ENCODE measurements around the gene LTA. TPM values are rescaled to one million over a fixed set of nuclear protein-coding genes. Genes with fewer than 3 reads are reported as not detected.

The LTA gene
- total RNA-seq, 1 experiment from 2014 or later: not detected

DNA sequence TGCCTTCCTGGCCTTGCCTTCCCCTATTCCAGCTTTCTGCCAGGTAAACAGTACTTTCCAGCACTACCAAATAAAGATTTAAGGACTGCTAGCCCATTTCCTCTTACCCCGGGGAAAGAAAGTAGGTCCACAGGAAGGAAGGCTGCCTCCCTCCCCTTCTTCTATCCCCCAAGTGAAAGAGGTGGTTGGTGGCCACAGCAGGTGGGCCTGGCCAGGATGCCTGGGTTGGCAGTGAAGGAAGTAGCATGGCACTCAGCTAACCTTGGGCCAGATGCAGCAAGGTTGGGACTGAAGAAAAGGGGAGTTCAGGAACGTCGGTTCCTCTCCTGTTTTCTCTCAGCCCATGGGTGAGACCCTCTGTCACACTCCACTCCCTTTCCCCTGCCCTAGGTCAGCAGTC is 15.8 kb upstream of the LTA start:
- H4K5ac ChIP-seq (ENCODE audit: insufficient read length, low read depth, low read length): no peak overlapping the region
- no peak overlapping the region for H2BK15ac ChIP-seq (ENCODE audit: low read depth, low read length)
- DNase-seq: no peak
- H2BK20ac ChIP-seq (ENCODE audit: low read depth, low read length, poor library complexity, severe bottlenecking): no peak overlapping the region
- H3K14ac ChIP-seq (ENCODE audit: insufficient read depth, low read length): no peak overlapping the region
- H3K9me3 ChIP-seq (ENCODE audit: control insufficient read depth, low read depth, low read length): no peaks in the 10 kb centered on the region
- H3K23me2 ChIP-seq (ENCODE audit: insufficient read length, low read depth, low read length, poor library complexity, severe bottlenecking): no peaks in the 10 kb centered on the region
- Mint-ChIP-seq H3K27ac (no peak overlapping the region), H3K36me3 (ENCODE audit: insufficient read depth in 1 of 3, low read depth in 3 of 3) (peaks cover 16 to 44% (median 31%) of the 10 kb centered on the region in 3 experiments; a peak in 6 of 7 replicates), H3K9me3 (no peaks in the 10 kb centered on the region), H3K4me1 (peaks cover 4 to 18% of the 10 kb centered on the region in 2 experiments; a peak in 3 of 4 replicates), H3K27me3 (ENCODE audit: low read depth) (no peaks in the 10 kb centered on the region), H3K4me3 (no peak overlapping the region)
- no peak overlapping the region for H3K56ac ChIP-seq (ENCODE audit: insufficient read length, low read depth, low read length)
- H3K79me1 ChIP-seq (ENCODE audit: insufficient read depth, low read depth, low read length, poor library complexity, severe bottlenecking): no peaks in the 10 kb centered on the region
- H2BK5ac ChIP-seq (ENCODE audit: insufficient read length, low read length): no peak overlapping the region
- no peak overlapping the region for H3K18ac ChIP-seq (ENCODE audit: insufficient read length, low read depth, low read length)
- H3K4me1 ChIP-seq (ENCODE audit: insufficient read depth, low read length): peaks cover 4% of the 10 kb centered on the region; the same call in 1 of the 2 replicates
- no peak overlapping the region for H3T11ph ChIP-seq (ENCODE audit: low read length)
- no CpG with 5 or more reads among the region's 3 CpGs for WGBS (ENCODE audit: extremely low coverage, insufficient read length, low lambda C conversion rate)
- TF ChIP-seq, protein P1, sequence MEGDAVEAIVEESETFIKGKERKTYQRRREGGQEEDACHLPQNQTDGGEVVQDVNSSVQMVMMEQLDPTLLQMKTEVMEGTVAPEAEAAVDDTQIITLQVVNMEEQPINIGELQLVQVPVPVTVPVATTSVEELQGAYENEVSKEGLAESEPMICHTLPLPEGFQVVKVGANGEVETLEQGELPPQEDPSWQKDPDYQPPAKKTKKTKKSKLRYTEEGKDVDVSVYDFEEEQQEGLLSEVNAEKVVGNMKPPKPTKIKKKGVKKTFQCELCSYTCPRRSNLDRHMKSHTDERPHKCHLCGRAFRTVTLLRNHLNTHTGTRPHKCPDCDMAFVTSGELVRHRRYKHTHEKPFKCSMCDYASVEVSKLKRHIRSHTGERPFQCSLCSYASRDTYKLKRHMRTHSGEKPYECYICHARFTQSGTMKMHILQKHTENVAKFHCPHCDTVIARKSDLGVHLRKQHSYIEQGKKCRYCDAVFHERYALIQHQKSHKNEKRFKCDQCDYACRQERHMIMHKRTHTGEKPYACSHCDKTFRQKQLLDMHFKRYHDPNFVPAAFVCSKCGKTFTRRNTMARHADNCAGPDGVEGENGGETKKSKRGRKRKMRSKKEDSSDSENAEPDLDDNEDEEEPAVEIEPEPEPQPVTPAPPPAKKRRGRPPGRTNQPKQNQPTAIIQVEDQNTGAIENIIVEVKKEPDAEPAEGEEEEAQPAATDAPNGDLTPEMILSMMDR (conservative IDR thresholded peaks at IDR 0.05): no peak
- no peaks in the 10 kb centered on the region for H3K79me2 ChIP-seq (ENCODE audit: insufficient read depth, low read length)
- no peak overlapping the region for H3K4me2 ChIP-seq (ENCODE audit: insufficient read depth, insufficient read length, low read length)
- H2BK120ac ChIP-seq (ENCODE audit: low read depth, low read length, poor library complexity, severe bottlenecking): no peak overlapping the region
- H3K9ac ChIP-seq (ENCODE audit: extremely low read depth, insufficient read length, low read length): no peak overlapping the region
- H2AK5ac ChIP-seq (ENCODE audit: insufficient read length, low read length): no peak overlapping the region
- no peaks in the 10 kb centered on the region for H4K20me1 ChIP-seq (ENCODE audit: control insufficient read depth, insufficient read depth, insufficient read length)
- H4K8ac ChIP-seq (replicated peaks; ENCODE audit: insufficient read length, low read depth, low read length): no peak overlapping the region
- no peak overlapping the region for H2BK12ac ChIP-seq (ENCODE audit: insufficient read length, low read depth, low read length)
- H4K91ac ChIP-seq (ENCODE audit: insufficient read length, low read depth, low read length): no peak overlapping the region
- H3K27ac ChIP-seq (ENCODE audit: insufficient read length, low read depth, low read length): no peak overlapping the region
- H3K27me3 ChIP-seq (ENCODE audit: insufficient read depth, low read length): no peaks in the 10 kb centered on the region
- no peak overlapping the region for H3K4ac ChIP-seq (ENCODE audit: low read depth, low read length)
- H3K23ac ChIP-seq (ENCODE audit: insufficient read length, low read depth, low read length): no peak overlapping the region
- no peak overlapping the region for H2AFZ ChIP-seq (ENCODE audit: low read length)

All from H9 (cell line).